GM12878 (cell line): ENCODE data around the gene MACF1. TPM values are rescaled to one million over a fixed set of nuclear protein-coding genes. Genes with fewer than 3 reads are reported as not detected.

Experiments
- ATAC-seq: fragments of 200-7000 bp; cut with Tn5 transposase; 3 replicates; pipeline ENCODE4 v1.9.1; 2020; ENCODE audit warnings: mild to moderate bottlenecking, moderate library complexity
- BruUV-seq: library from RNA; stranded (reverse); fragments of 400-500 nt; replicated peaks from 2 replicates; lab custom pipeline; 2021; lab: Mats Ljungman, UMichigan
- CTCF ChIA-PET: fragments of 300-600 bp; sonication (Branson Sonifier 250); formaldehyde crosslinking; extraction: SDS; loops from one replicate; lab custom pipeline; 2021; ENCODE audit warnings: inconsistent platforms; lab: Yijun Ruan, JAX
- POLR2A ChIA-PET: fragments of 350-600 bp; formaldehyde crosslinking; extraction: SDS; loops from one replicate; lab custom pipeline; 2021; ENCODE audit warnings: inconsistent platforms; lab: Charles Lee
- RAD21 ChIA-PET: fragments of 300-600 bp; sonication (Branson Sonifier 250); formaldehyde crosslinking; loops from one replicate; lab custom pipeline; 2023; ENCODE audit warnings: antibody characterized with exemption; ENCODE audit not compliant: unreplicated experiment; lab: Charles Lee
- SMC1A ChIA-PET: fragments of 300-600 bp; sonication (Branson Sonifier 250); formaldehyde crosslinking; loops from one replicate; lab custom pipeline; 2023; ENCODE audit not compliant: unreplicated experiment, uncharacterized antibody; lab: Charles Lee
- DNase-seq: peaks from one replicate; pipeline ENCODE4 v3.0.0-alpha.2; 2011; ENCODE audit warnings: low read depth, low spot score
- FAIRE-seq: peaks from 3 replicates; lab custom pipeline; 2011; peaks lifted over from hg19 to GRCh38; lab: Jason Lieb, UNC
- H2AFZ ChIP-seq: 2 replicates; pipeline ENCODE4 v1.6.0; 2011; ENCODE audit warnings: low read depth, low read length, control low read depth; ENCODE audit not compliant: control insufficient read depth
- H3K27ac ChIP-seq: 2 replicates; pipeline ENCODE4 v1.5.1; 2011; ENCODE audit warnings: control low read depth; ENCODE audit not compliant: control insufficient read depth, insufficient read depth
- H3K27me3 ChIP-seq, 2 experiments: replicated peaks in 1 of 2; 2 replicates each; pipeline versions ENCODE4 v1.6.0 to v1.6.1; 2011; ENCODE audit warnings: low read length in 1 of 2; ENCODE audit not compliant: control insufficient read depth in 2 of 2, insufficient read depth in 2 of 2
- H3K36me3 ChIP-seq, 2 experiments: 2 replicates each; pipeline ENCODE4 v1.5.1; 2011; ENCODE audit warnings: low read length in 1 of 2; ENCODE audit not compliant: control insufficient read depth in 2 of 2, insufficient read depth in 2 of 2
- H3K4me1 ChIP-seq: 2 replicates; pipeline ENCODE4 v1.6.1; 2011; ENCODE audit warnings: mild to moderate bottlenecking, low read length, moderate library complexity, mixed read lengths; ENCODE audit not compliant: control insufficient read depth, insufficient read depth
- H3K4me2 ChIP-seq: 2 replicates; pipeline ENCODE4 v1.6.0; 2011; ENCODE audit warnings: control low read depth; ENCODE audit not compliant: control insufficient read depth, insufficient read depth
- H3K4me3 ChIP-seq: fragments of 200-600 bp; sonication (generic); 2 replicates; pipeline ENCODE4 v1.5.1; 2016
- H3K79me2 ChIP-seq: 2 replicates; pipeline ENCODE4 v1.6.0; 2011; ENCODE audit warnings: low read length; ENCODE audit not compliant: control insufficient read depth, insufficient read depth
- H3K9ac ChIP-seq: 2 replicates; pipeline ENCODE4 v1.8.0; 2011; ENCODE audit warnings: low read length, control low read depth, mixed read lengths; ENCODE audit not compliant: control insufficient read depth, insufficient read depth
- H3K9me3 ChIP-seq: replicated peaks from 3 replicates; pipeline ENCODE4 v1.5.1; 2011; ENCODE audit warnings: mild to moderate bottlenecking, low read length; ENCODE audit not compliant: control insufficient read depth, insufficient read depth
- H4K20me1 ChIP-seq: 2 replicates; pipeline ENCODE4 v1.6.0; 2011; ENCODE audit not compliant: control insufficient read depth, insufficient read depth
- POLR2AphosphoS2 ChIP-seq: IDR thresholded peaks from 2 replicates; pipeline ENCODE4 v1.6.1; 2011; ENCODE audit warnings: low read depth, mild to moderate bottlenecking, low read length, improper control_type of control experiment, moderate library complexity
- WGBS: methylation state at CpG from one replicate; pipeline ENCODE4 v1.1.6; 2016; ENCODE audit warnings: low lambda C conversion rate; ENCODE audit not compliant: insufficient replicate concordance, insufficient coverage; ENCODE audit errors: missing lambda C conversion rate; 5-methylcytosine and 5-hydroxymethylcytosine counted together
- in situ Hi-C: fragments of 300-500 bp; cut with MboI; formaldehyde crosslinking; loops from 9 replicates; pipeline ENCODE4 v1.14.3; 2018; ENCODE audit warnings: mixed read lengths
- intact Hi-C: fragments of 100-400 bp; cut with micrococcal nuclease; formaldehyde crosslinking; loops from one replicate; pipeline ENCODE4 v1.14.2; 2022; ENCODE audit not compliant: unreplicated experiment
- polyA plus RNA-seq, 11 experiments: library from polyadenylated mRNA; depleted of rRNA in 4 of 11; unstranded in 6 of 11; stranded (reverse) in 5 of 11; fragments of >200 nt; fragmentation: Nextera tagmentation in 4 of 11; fragmentation: Illumina TruSeq in 1 of 11; extraction: Ambion mirVana in 4 of 11; extraction: Trizol in 1 of 11; gene quantifications; 1 replicate in 1 of 11; 2 replicates in 10 of 11; pipeline versions ENCODE4 v1.2.1 to v1.2.3, GENCODE V29; 2011 to 2016; ENCODE audit warnings: inconsistent platforms in 2 of 11, missing spikeins in 2 of 11, low read depth in 1 of 11
- total RNA-seq, 4 experiments: library from RNA; depleted of rRNA in 3 of 4; stranded (reverse); fragments of >200 nt in 3 of 4; fragmentation: Illumina TruSeq in 1 of 4; extraction: Trizol in 1 of 4; gene quantifications; 2 replicates each; pipeline versions ENCODE4 v1.2.1 to v1.2.3, GENCODE V29; 2013 to 2021
- TF ChIP-seq, protein P1 (sequence below), 3 experiments: IDR thresholded peaks in 2 of 3; conservative IDR thresholded peaks in 1 of 3; 2 replicates each; pipeline ENCODE4 v1.5.1; 2011; ENCODE audit warnings: low read depth in 3 of 3, low read length in 3 of 3, mild to moderate bottlenecking in 3 of 3, control low read depth in 2 of 3, moderate library complexity in 2 of 3, inconsistent platforms in 1 of 3, mixed read lengths in 1 of 3; ENCODE audit not compliant: control insufficient read depth in 2 of 3, insufficient read depth in 1 of 3; ENCODE audit errors: extremely low read depth in 1 of 3

The MACF1 gene
- total and polyA plus RNA-seq, 10 of the 15 experiments (the other 5 are each of a cell fraction or from before 2014, with no cell fraction given), result 15.5 to 201 (median 76.9) TPM

DNA sequence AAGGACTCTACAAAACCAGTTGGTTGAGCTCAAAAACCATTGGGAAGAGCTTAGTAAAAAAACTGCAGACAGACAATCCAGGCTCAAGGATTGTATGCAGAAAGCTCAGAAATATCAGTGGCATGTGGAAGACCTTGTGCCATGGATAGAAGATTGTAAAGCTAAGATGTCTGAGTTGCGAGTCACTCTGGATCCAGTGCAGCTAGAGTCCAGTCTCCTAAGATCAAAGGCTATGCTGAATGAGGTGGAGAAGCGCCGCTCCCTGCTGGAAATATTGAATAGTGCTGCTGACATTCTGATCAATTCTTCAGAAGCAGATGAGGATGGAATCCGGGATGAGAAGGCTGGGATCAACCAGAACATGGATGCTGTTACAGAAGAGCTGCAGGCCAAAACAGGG, 183.0 kb downstream of the MACF1 start:
- Histone ChIP-seq H3K9me3 (no peaks in the 10 kb centered on the region), H3K4me1 (no peaks in the 10 kb centered on the region), H3K4me2 (no peak overlapping the region), H4K20me1 (no peaks in the 10 kb centered on the region), H3K36me3 (peaks cover 13 to 30% of the 10 kb centered on the region in 2 experiments), H3K79me2 (peaks cover 9% of the 10 kb centered on the region), H3K9ac (no peak overlapping the region), H3K4me3 (no peak overlapping the region), H2AFZ (no peak overlapping the region), H3K27me3 (no peaks in the 10 kb centered on the region), H3K27ac (no peak overlapping the region)
- no peak for FAIRE-seq
- no peak for TF ChIP-seq POLR2AphosphoS2
- TF ChIP-seq, protein P1, sequence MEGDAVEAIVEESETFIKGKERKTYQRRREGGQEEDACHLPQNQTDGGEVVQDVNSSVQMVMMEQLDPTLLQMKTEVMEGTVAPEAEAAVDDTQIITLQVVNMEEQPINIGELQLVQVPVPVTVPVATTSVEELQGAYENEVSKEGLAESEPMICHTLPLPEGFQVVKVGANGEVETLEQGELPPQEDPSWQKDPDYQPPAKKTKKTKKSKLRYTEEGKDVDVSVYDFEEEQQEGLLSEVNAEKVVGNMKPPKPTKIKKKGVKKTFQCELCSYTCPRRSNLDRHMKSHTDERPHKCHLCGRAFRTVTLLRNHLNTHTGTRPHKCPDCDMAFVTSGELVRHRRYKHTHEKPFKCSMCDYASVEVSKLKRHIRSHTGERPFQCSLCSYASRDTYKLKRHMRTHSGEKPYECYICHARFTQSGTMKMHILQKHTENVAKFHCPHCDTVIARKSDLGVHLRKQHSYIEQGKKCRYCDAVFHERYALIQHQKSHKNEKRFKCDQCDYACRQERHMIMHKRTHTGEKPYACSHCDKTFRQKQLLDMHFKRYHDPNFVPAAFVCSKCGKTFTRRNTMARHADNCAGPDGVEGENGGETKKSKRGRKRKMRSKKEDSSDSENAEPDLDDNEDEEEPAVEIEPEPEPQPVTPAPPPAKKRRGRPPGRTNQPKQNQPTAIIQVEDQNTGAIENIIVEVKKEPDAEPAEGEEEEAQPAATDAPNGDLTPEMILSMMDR (IDR thresholded peaks at IDR 0.05 in 2 of 3, conservative IDR thresholded peaks at IDR 0.05 in 1 of 3; ENCODE audit: control insufficient read depth in 2 of 3, extremely low read depth in 1 of 3, insufficient read depth in 1 of 3, low read depth in 3 of 3, low read length in 3 of 3), result peak in 1 of 3 experiments; percentile 18; a peak in 1 of 6 replicates
- no peak for ATAC-seq
- no peak for DNase-seq
- TSS peak; percentile 62 for BruUV-seq
- 96% methylated on average over 4 of the region's 4 CpGs for WGBS
- ChIA-PET SMC1A (interaction anchor here (0.7 to 1.7 kb wide), 6 partner anchors 11 to 285 kb away, joined by 3 to 8 read pairs (median 4); no protein-coding TSS in a partner anchor), CTCF (interaction anchor here (0.8 to 2.3 kb wide), 8 partner anchors 10 to 289 kb away, joined by 3 to 20 read pairs (median 5); no protein-coding TSS in a partner anchor), POLR2A (interaction anchor here (0.5 to 1.3 kb wide), 3 partner anchors 162 to 202 kb away, joined by 3 to 6 read pairs (median 3); no protein-coding TSS in a partner anchor), RAD21 (interaction anchor here (1.5 to 1.6 kb wide), 2 partner anchors 24 to 289 kb away, joined by 3 to 6 read pairs; no protein-coding TSS in a partner anchor)
- in situ Hi-C loops (no loop called here), intact Hi-C loops (no loop called here)
